ENCODE results near the gene VPS26B. TPM values are rescaled to one million over a fixed set of nuclear protein-coding genes. Genes with fewer than 3 reads are reported as not detected.

The VPS26B gene
- 40.8 TPM for total RNA-seq

DNA sequence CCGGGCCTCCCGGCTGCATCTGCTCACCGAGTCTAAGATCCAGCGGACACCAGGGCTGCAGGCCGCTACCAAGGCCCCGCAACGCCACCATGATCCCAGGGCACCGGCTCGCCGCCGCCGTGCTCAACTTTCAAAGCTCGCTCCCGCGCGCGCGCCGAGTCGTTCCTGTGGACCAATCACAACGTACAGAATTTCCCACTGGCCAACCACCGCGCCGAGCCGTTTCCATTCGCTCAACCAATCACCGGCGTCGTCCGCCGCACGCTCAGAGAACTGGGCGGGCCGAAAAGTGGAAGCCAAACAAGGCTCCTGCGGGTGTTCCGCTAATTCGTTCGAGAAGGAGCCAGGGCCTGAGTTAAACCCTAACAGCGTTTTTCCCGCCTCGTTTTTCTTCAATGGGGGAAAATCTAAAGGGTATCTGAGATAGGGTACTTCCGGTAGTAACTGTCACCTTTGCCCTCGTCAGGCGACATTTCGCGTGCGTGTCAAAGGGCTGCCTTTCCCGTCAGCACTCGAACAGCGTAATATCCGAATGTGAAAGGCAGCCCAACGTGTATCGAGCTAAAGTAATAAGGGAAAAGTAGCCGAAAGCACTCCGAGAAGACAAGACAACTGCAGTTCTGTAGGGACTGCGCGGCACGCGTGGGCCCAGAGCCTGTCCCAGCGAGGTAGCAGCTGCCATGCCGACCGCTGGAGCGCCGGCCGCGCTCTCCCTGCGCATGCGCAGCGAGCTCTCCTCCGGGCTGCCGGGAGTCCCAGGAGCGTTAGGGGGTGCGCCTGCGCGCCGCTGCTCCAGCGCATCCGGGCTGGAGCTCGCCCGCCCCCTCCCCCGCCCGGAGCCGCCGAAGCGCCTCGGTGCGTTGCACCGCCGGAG lies at the start of gene VPS26B, which contains the start of gene NCAPD3:
Gene VPS26B, plus strand, starts transcription at position 836 of the 874 bp plus-strand sequence. CDS start 452 bp downstream, outside the sequence.
Gene NCAPD3, minus strand, starts transcription at position 132 of the 874 bp plus-strand sequence. Its CDS starts 41 bp downstream, at position 91.

DNA sequence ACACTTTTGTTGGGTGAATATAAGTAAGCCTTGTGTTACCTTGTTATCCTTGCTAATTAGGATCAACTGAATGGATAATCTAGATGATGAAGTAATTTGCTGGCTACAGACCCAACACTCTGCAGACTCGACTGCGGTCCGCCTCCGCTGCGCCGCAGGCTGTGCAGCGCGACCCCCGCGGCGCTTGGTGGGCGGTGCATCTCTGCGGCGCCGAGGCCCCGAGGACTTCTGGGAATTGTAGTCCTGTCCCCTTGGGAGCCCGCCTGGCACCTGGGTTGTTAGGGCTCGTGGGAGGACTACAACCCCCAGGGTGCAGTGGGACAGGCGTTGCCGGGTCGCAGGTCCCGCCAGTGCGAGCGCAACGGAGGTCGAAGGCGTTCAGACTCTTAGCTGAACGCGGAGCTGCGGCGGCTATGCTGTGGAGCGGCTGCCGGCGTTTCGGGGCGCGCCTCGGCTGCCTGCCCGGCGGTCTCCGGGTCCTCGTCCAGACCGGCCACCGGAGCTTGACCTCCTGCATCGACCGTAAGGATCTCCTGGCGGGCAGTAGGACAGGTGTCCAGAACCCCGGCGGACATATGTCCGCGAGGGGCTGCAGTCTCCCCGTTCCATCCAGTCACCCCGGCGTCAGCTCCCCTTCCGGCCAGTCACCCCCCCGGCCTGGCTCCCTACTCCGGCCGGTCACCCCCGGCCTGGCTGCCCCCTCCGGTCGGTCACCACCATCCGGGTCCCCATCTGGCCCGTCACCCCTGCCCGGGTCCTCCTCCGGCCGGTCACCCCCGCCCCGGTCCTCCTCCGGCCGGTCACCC lies 28.9 kb downstream of the VPS26B start, which contains the start of the genes ACAD8 and THYN1:
Gene ACAD8, plus strand, starts transcription at position 381 of the 806 bp plus-strand sequence. Its CDS starts 33 bp downstream, at position 414.
Gene THYN1, minus strand, starts transcription at position 165 of the 806 bp plus-strand sequence. CDS start 470 bp downstream, outside the sequence.

DNA sequence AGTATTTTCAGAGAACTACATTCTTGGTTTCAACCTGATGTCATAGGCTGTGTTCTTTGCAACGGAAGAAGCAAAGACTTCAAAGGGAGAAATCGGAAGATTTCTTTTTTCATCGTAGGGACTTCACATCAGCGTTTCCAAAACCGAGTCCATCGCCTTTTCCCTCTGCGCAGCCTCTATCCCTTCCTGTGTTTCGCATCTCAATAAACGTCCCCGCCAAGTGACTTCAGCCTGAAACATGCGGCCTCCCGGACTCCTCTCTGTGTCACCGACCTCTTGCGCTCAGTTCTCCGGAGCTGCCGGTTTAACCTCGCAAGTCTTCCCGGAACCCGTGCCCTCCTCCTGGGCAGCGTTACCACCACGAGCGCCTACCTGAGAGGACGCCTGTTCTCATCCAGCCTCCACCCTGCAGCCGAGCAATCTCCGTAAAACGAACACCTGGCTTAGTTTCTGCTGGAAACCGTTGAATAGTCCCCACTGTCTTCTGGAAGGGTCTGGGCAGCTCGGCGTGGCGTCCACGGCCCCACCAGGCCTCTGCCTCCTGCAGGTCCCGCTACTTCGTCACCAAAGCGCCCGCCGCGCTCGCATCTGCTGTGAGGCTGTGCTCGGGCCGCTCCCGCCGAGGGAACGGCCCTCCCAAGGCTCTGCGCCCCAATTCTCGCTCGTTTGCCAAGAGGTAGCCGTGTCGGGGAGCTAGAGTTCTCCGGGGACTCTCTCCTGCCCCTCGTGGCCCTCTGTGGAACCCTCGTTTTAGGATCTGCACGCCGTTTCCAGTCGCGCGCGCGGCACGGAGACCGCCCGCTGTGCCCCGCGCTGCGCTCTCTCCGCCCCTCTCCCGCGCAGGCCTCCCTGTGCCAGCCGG lies 51.3 kb downstream of the VPS26B start, which contains the start of gene GLB1L3:
Gene GLB1L3, plus strand, starts transcription at position 846 of the 862 bp plus-strand sequence. CDS start 362 bp downstream, outside the sequence.

Other genes with a start within 250 kb of the VPS26B start
- 45.1 TPM for gene JAM3, start 155.6 kb upstream of the VPS26B start, total RNA-seq
- gene NCAPD3, start 704 bp upstream of the VPS26B start, total RNA-seq, result 29.2 TPM
- gene THYN1, start 28.7 kb downstream of the VPS26B start, total RNA-seq, result 43.4 TPM
- gene ACAD8, start 28.9 kb downstream of the VPS26B start, total RNA-seq, result 38.6 TPM
- gene GLB1L3, start 51.7 kb downstream of the VPS26B start, total RNA-seq, result 0.35 TPM
- 9.2 TPM for gene GLB1L2, start 107.3 kb downstream of the VPS26B start, total RNA-seq
- 1.6 TPM for gene B3GAT1, start 187.6 kb downstream of the VPS26B start, total RNA-seq

Measured in metanephros (tissue), 1 donor.